Omental fat pad (tissue), 4 donors: ENCODE results near the gene ARHGEF26. TPM values are rescaled to one million over a fixed set of nuclear protein-coding genes. Genes with fewer than 3 reads are reported as not detected.

Experiments used
- ATAC-seq: fragments of 150-250 bp; one replicate; pipeline ENCODE4 v1.9.1; 2016; ENCODE audit warnings: mild to moderate bottlenecking, moderate library complexity; ENCODE audit not compliant: low FRiP score
- DNase-seq: peaks from one replicate; pipeline ENCODE4 v3.0.0-alpha.2; 2019; ENCODE audit warnings: low spot score
- total RNA-seq, 4 donors: library from RNA; depleted of rRNA; stranded (reverse); fragments of >200 nt; gene quantifications; one replicate each; pipeline ENCODE4 v1.1.0, GENCODE V29; 2016
- TF ChIP-seq, protein P1 (sequence below), 3 donors: fragments of 450-650 bp; IDR thresholded peaks; one replicate each; pipeline ENCODE4 v1.5.1; 2016 to 2017; ENCODE audit warnings: antibody characterized with exemption in 3 of 3, mild to moderate bottlenecking in 3 of 3, moderate library complexity in 2 of 3

ARHGEF26 gene, protein sequence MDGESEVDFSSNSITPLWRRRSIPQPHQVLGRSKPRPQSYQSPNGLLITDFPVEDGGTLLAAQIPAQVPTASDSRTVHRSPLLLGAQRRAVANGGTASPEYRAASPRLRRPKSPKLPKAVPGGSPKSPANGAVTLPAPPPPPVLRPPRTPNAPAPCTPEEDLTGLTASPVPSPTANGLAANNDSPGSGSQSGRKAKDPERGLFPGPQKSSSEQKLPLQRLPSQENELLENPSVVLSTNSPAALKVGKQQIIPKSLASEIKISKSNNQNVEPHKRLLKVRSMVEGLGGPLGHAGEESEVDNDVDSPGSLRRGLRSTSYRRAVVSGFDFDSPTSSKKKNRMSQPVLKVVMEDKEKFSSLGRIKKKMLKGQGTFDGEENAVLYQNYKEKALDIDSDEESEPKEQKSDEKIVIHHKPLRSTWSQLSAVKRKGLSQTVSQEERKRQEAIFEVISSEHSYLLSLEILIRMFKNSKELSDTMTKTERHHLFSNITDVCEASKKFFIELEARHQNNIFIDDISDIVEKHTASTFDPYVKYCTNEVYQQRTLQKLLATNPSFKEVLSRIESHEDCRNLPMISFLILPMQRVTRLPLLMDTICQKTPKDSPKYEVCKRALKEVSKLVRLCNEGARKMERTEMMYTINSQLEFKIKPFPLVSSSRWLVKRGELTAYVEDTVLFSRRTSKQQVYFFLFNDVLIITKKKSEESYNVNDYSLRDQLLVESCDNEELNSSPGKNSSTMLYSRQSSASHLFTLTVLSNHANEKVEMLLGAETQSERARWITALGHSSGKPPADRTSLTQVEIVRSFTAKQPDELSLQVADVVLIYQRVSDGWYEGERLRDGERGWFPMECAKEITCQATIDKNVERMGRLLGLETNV
- 10 to 100 TPM; 12.0 to 26.9 (median 14.1) TPM for total RNA-seq

DNA sequence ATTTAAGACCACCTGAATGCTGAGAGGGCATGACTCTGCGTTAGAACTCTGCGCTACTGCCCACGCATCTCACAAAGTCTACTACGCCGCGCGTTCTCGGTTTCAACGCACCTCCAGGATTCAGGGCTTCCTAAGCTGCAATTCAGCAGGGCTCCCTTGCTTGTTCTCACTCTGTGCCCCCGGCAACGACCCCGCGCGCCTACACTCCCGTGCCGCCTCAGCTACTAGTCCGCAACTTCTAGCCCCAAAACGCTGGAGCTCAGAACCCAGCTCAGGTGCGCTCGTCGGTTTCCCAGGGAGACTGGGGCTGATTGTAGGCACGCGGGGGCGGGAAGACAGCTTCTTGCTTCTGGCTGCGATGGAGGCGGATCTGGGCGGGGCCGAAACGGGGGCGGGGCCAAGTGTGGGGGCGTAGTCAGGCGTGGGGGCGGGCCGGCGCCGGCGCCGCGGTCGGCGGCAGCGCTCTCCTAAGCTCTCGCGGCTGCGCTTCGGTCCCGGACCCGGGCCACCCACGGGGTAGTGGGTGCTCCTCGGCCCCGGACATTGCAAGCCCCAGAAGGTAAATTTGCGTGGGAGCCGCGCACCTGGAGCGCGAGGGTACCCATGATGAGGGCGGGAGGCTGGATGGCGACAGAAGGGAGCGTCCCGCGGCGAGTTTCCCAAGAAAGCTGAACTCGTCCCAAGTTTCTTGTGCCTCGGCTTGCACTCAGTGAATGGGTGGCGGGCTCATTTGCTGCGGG is at the start of gene ARHGEF26:
Gene ARHGEF26, plus strand, starts transcription at position 430 of the 740 bp plus-strand sequence. CDS start 603 bp downstream, outside the sequence.
- peak; percentile 91 for ATAC-seq

DNA sequence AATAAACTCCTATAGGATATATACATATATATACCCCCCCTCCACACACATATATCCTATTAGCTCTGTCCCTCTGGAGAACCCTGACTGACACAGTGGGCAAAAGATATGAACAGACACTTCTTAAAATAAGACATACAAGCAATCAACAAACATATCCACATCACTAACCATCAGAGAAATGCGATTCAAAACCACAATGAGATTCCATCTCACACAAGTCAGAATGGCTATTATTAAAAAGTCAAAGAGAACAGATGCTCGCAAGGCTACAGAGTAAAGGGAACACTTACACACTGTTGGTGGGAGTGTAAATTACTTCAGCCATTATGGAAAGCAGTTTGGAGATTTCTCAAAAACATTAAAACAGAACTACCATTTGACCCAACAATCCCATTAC is 46.2 kb upstream of the ARHGEF26 start:
- TF ChIP-seq, protein P1, sequence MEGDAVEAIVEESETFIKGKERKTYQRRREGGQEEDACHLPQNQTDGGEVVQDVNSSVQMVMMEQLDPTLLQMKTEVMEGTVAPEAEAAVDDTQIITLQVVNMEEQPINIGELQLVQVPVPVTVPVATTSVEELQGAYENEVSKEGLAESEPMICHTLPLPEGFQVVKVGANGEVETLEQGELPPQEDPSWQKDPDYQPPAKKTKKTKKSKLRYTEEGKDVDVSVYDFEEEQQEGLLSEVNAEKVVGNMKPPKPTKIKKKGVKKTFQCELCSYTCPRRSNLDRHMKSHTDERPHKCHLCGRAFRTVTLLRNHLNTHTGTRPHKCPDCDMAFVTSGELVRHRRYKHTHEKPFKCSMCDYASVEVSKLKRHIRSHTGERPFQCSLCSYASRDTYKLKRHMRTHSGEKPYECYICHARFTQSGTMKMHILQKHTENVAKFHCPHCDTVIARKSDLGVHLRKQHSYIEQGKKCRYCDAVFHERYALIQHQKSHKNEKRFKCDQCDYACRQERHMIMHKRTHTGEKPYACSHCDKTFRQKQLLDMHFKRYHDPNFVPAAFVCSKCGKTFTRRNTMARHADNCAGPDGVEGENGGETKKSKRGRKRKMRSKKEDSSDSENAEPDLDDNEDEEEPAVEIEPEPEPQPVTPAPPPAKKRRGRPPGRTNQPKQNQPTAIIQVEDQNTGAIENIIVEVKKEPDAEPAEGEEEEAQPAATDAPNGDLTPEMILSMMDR (IDR thresholded peaks at IDR 0.05): no peak
- ATAC-seq (no peak), DNase-seq (no peak)

More for the DNA sequence above, at the start of gene ARHGEF26:
- DNase-seq: peak; percentile 77
- TF ChIP-seq, protein P1 (IDR thresholded peaks at IDR 0.05): no peak

DNA sequence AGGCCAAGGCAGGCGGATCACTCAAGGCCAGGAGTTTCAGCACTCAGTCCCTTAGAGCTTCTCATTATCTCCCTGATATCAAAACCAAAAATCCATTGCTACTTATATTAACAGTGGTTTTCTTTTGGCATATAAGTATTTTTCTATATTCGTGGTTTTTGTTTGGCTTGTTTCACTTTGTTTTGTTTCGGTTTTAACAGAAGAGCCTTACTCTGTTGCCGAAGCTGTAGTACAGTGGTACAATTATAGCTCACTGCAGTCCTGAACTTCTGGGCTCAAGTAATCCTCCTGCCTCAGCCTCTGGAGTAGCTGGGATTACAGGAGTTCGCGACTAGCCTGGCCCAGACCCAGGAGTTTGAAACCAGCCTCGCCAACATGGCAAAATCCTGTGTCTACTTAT is 42.5 kb upstream of the ARHGEF26 start:
- TF ChIP-seq, protein P1 (IDR thresholded peaks at IDR 0.05): no peak
- ATAC-seq (no peak), DNase-seq (no peak)

DNA sequence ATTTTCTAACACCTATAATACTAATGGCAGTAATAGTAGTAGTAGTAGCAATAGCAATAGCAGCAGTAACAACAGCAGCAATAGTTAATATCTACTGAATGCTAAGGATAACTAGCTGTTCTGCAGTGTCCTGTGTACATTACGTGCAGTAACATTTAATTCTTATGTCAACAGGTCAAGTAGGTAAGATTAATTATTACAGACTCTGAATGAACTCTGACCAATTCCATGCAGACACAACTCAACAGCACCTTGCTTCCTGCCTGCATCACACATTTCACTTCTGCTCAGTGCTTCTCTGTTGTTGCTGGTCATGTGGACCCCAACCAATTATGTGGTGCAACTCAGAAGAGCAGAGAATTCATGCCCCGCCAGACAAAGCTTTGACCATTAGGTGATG is 39.9 kb upstream of the ARHGEF26 start:
- DNase-seq (no peak), ATAC-seq (no peak)
- TF ChIP-seq, protein P1 (IDR thresholded peaks at IDR 0.05): no peak

DNA sequence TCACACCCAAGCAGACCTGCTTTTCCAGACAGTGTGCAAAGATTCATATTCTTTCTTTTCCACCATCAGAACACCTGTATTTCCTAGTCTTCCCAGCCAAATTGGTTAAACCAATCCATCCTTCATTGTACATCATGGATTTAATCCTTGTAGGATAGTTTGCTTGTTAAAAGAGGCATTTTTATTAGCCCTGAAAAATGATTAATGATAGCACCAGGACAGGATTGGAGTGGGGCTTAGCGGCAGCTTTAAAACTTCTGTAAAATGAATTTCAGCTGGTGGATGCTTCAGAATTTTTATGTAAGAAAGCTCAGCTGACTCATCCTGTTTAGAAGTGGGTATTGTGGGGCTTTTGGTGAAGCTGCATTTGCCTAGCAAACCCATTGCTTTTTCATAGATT is 36.1 kb upstream of the ARHGEF26 start:
- TF ChIP-seq, protein P1 (IDR thresholded peaks at IDR 0.05): no peak
- no peak for DNase-seq
- ATAC-seq: no peak

DNA sequence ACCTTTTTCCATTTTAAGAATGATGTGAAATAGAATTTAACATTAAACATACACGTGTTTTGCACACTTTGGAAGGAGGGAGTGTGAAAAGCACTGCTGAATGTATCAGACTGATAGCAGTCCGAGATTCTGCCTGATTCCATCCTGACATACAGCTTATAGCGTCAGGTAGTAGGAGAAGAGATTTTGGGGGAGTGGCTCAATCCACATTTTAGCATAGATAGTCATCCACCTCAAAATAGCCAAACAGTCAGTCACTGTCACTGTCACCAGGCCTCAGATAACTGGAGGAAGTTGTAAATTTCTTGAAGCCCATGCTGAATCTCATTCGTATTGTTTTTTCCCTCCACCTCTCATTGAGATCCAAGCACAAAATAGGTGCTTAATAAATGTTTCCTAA is 35.4 kb upstream of the ARHGEF26 start:
- ATAC-seq: no peak

More for the DNA sequence above, 35.4 kb upstream of the ARHGEF26 start:
- TF ChIP-seq, protein P1 (IDR thresholded peaks at IDR 0.05): no peak
- DNase-seq: no peak
